Measurements from ENCODE around the gene OCIAD2.

The OCIAD2 gene

DNA sequence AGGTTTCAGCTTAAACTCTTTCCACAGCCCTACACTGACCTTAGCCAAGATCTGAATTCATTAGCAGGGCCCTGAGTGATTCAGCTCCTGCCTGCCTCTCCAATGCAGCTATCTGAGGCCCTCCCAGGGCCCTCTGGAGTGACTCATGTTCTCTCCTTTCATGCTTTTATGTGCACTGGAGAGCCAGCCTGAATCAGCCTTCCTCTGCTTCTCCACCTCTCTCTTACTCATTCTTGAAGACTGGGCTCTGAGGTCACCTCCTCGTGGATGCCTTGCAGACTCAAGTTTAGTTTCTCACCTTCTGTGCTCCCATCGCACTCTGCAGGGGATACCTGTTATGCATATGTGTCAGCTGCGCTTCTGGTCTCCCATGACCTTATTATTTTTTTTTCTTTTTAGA lies 3.1 kb upstream of the OCIAD2 start:
- Histone ChIP-seq H3K27me3 (ENCODE audit: insufficient read depth, poor library complexity, severe bottlenecking) (no peaks in the 10 kb centered on the region), H3K27ac (replicated peaks) (no peak overlapping the region), H3K4me3 (replicated peaks; ENCODE audit: insufficient read depth, low read length) (no peak overlapping the region)
- TF ChIP-seq GABPA (IDR thresholded peaks at IDR 0.05; ENCODE audit: low read depth) (no peak), SPI1 (IDR thresholded peaks at IDR 0.05; ENCODE audit: borderline replicate concordance, low read depth) (no peak), POLR2AphosphoS5 (IDR thresholded peaks at IDR 0.05; ENCODE audit: low read depth) (no peak)
- TF ChIP-seq, protein P1, sequence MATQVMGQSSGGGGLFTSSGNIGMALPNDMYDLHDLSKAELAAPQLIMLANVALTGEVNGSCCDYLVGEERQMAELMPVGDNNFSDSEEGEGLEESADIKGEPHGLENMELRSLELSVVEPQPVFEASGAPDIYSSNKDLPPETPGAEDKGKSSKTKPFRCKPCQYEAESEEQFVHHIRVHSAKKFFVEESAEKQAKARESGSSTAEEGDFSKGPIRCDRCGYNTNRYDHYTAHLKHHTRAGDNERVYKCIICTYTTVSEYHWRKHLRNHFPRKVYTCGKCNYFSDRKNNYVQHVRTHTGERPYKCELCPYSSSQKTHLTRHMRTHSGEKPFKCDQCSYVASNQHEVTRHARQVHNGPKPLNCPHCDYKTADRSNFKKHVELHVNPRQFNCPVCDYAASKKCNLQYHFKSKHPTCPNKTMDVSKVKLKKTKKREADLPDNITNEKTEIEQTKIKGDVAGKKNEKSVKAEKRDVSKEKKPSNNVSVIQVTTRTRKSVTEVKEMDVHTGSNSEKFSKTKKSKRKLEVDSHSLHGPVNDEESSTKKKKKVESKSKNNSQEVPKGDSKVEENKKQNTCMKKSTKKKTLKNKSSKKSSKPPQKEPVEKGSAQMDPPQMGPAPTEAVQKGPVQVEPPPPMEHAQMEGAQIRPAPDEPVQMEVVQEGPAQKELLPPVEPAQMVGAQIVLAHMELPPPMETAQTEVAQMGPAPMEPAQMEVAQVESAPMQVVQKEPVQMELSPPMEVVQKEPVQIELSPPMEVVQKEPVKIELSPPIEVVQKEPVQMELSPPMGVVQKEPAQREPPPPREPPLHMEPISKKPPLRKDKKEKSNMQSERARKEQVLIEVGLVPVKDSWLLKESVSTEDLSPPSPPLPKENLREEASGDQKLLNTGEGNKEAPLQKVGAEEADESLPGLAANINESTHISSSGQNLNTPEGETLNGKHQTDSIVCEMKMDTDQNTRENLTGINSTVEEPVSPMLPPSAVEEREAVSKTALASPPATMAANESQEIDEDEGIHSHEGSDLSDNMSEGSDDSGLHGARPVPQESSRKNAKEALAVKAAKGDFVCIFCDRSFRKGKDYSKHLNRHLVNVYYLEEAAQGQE (IDR thresholded peaks at IDR 0.05; ENCODE audit: insufficient replicate concordance, low read depth): no peak
- TF ChIP-seq, protein P2, sequence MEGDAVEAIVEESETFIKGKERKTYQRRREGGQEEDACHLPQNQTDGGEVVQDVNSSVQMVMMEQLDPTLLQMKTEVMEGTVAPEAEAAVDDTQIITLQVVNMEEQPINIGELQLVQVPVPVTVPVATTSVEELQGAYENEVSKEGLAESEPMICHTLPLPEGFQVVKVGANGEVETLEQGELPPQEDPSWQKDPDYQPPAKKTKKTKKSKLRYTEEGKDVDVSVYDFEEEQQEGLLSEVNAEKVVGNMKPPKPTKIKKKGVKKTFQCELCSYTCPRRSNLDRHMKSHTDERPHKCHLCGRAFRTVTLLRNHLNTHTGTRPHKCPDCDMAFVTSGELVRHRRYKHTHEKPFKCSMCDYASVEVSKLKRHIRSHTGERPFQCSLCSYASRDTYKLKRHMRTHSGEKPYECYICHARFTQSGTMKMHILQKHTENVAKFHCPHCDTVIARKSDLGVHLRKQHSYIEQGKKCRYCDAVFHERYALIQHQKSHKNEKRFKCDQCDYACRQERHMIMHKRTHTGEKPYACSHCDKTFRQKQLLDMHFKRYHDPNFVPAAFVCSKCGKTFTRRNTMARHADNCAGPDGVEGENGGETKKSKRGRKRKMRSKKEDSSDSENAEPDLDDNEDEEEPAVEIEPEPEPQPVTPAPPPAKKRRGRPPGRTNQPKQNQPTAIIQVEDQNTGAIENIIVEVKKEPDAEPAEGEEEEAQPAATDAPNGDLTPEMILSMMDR (IDR thresholded peaks at IDR 0.05; ENCODE audit: insufficient read depth, low read length): no peak
- DNase-seq (ENCODE audit: low read depth in 1 of 2, low spot score in 1 of 2): no peak

DNA sequence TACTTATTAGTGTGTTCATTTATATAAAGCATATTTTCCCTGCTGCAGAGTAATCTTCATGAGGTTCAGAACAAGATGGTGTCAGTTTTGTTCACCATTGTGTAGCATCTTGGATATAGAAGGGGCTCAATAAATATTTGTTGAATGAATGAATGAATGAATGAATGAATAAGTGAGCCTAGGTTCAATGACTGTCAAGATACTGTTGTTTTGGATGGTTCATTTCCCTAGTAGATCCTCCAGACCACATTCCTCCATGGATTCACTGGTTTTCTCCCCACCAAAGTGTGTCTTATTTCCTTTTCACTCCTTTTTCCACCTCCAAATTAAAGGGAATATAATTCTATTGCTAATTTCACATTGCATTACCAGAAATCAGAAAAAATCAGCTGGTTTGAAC lies 2.1 kb upstream of the OCIAD2 start:
- TF ChIP-seq SPI1 (IDR thresholded peaks at IDR 0.05; ENCODE audit: borderline replicate concordance, low read depth): no peak
- TF ChIP-seq POLR2AphosphoS5 (IDR thresholded peaks at IDR 0.05; ENCODE audit: low read depth): no peak
- TF ChIP-seq, protein P2 (IDR thresholded peaks at IDR 0.05; ENCODE audit: insufficient read depth, low read length): no peak
- TF ChIP-seq GABPA (IDR thresholded peaks at IDR 0.05; ENCODE audit: low read depth): no peak
- TF ChIP-seq, protein P1 (IDR thresholded peaks at IDR 0.05; ENCODE audit: insufficient replicate concordance, low read depth): no peak
- no peak for DNase-seq (ENCODE audit: low read depth in 1 of 2, low spot score in 1 of 2)
- Histone ChIP-seq H3K27me3 (ENCODE audit: insufficient read depth, poor library complexity, severe bottlenecking) (no peaks in the 10 kb centered on the region), H3K27ac (replicated peaks) (no peak overlapping the region), H3K4me3 (replicated peaks; ENCODE audit: insufficient read depth, low read length) (no peak overlapping the region)

DNA sequence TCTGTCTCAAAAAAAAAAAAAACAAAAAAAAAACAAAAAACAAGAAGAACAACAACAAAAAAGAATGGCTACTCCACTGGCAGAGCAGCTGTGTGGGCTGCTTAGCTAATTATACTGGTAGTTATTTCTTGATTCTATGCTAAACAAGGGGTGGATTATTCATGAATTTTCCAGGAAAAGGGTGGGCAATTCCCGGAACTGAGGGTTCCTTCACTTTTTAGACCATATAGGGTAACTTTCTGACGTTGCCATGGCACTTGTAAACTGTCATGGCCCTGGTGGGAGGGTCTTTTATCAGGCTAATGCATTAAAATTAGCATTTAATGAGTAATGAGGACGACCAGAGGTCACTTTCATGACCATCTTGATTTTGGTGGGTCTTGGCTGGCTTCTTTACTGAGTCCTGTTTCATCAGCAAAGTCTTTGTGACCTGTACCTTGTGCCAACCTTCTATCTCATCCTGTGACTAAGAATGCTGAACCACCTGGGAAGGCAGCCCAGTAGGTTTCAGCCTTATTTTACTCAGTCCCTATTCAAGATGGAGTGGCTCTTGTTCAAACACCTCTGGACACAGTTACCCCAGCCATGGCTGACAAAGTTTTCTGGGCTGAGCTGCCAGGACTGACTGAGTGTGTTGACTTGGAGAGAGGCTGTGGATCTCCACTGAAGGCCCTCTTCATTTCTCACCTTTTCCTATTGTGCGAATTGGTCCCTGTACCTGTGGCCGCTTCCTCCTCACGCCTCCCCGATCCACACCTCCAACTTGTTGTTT lies 1.3 kb upstream of the OCIAD2 start:
- no peak for DNase-seq (ENCODE audit: low read depth in 1 of 2, low spot score in 1 of 2)
- Histone ChIP-seq H3K27ac (replicated peaks) (no peak overlapping the region), H3K27me3 (ENCODE audit: insufficient read depth, poor library complexity, severe bottlenecking) (no peaks in the 10 kb centered on the region), H3K4me3 (replicated peaks; ENCODE audit: insufficient read depth, low read length) (no peak overlapping the region)
- no peak for TF ChIP-seq SPI1 (IDR thresholded peaks at IDR 0.05; ENCODE audit: borderline replicate concordance, low read depth)
- TF ChIP-seq GABPA (IDR thresholded peaks at IDR 0.05; ENCODE audit: low read depth): no peak
- TF ChIP-seq, protein P2 (IDR thresholded peaks at IDR 0.05; ENCODE audit: insufficient read depth, low read length): no peak
